Activated T-cell treated with anti-CD3 and anti-CD28 coated beads, Interleukin-2, amount 50 U/mL, for 24 hours (primary cell): ENCODE measurements around the gene IFT122.

Experiments used
- DNase-seq: peaks from one replicate; pipeline ENCODE4 v3.0.0-alpha.2; 2020
- H3K27ac Mint-ChIP-seq: 2 replicates; pipeline ENCODE4 v1.8.0; 2020; ENCODE audit warnings: mild to moderate bottlenecking, mixed read lengths
- H3K27me3 Mint-ChIP-seq: 2 replicates; pipeline ENCODE4 v1.8.0; 2020; ENCODE audit warnings: mixed read lengths
- H3K36me3 Mint-ChIP-seq: 2 replicates; pipeline ENCODE4 v1.8.0; 2020; ENCODE audit warnings: low read depth, mixed read lengths
- H3K4me1 Mint-ChIP-seq: 2 replicates; pipeline ENCODE4 v1.8.0; 2020; ENCODE audit warnings: low read depth, mixed read lengths
- H3K4me3 Mint-ChIP-seq: 2 replicates; pipeline ENCODE4 v1.8.0; 2020; ENCODE audit warnings: mild to moderate bottlenecking, moderate library complexity, mixed read lengths
- H3K9me3 Mint-ChIP-seq: 2 replicates; pipeline ENCODE4 v1.8.0; 2020; ENCODE audit warnings: mixed read lengths

IFT122 gene

DNA sequence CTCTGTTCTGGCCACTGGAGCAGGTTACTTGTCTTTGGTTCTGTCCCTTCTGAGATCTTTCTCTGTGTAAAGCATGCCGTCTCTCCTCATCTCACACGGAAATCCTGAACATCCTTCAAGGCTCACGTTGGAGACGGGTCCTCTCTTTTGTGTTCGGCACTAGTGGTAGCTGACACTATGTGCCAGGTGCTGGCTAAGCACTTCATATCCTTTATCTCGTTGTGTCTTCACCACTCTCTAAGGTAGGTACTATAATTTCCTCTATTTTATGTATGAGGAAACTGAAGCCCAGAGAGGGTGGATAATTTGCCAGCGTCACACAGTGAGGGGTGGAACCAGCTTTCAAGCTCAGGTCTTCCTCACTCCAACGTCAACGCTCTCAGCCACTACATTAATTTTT, 1.2 kb downstream of the IFT122 start:
- Mint-ChIP-seq H3K36me3 (peaks cover 33% of the 10 kb centered on the region), H3K4me1 (peaks cover 57% of the 10 kb centered on the region), H3K27ac (peak overlapping the region; percentile 96), H3K4me3 (peak overlapping the region; percentile 98), H3K9me3 (no peaks in the 10 kb centered on the region), H3K27me3 (no peaks in the 10 kb centered on the region)
- DNase-seq, result no peak

GRCh38 chr3:129441782-129442181, 1.8 kb downstream of the IFT122 start:
- Mint-ChIP-seq H3K9me3 (no peaks in the 10 kb centered on the region), H3K4me1 (peaks cover 51% of the 10 kb centered on the region), H3K27me3 (no peaks in the 10 kb centered on the region), H3K4me3 (peak overlapping the region; percentile 98), H3K36me3 (peaks cover 28% of the 10 kb centered on the region), H3K27ac (peak overlapping the region; percentile 96)
- no peak for DNase-seq

GRCh38 chr3:129442486-129442885, 2.5 kb downstream of the IFT122 start:
- H3K4me3 Mint-ChIP-seq, result no peak overlapping the region
- H3K9me3 Mint-ChIP-seq, result no peaks in the 10 kb centered on the region
- peaks cover 45% of the 10 kb centered on the region for H3K4me1 Mint-ChIP-seq

DNA sequence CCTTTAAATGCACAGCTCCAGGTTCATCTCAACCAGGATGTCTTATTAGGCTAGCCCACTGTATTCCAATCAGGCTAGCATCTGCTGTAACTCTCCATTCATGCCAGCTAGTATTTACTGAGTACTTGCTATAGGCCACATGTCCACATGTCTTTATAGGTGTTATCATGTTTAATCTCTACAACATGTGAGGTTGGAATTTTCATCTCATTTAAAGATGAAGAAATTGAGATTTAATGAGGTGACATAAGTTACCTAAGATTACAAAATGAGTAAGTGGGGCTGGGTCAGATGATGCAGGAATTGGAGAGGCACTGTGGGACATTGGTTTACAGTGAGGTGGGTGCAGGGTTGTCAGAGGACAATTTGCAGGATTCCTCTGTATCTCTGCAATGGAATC, 2.9 kb downstream of the IFT122 start:
- peaks cover 17% of the 10 kb centered on the region for H3K36me3 Mint-ChIP-seq
- no peak for DNase-seq
- H3K4me3 Mint-ChIP-seq, result no peak overlapping the region
- peaks cover 40% of the 10 kb centered on the region for H3K4me1 Mint-ChIP-seq
- H3K27ac Mint-ChIP-seq, result peak overlapping the region; percentile 31
- no peaks in the 10 kb centered on the region for H3K27me3 Mint-ChIP-seq
- H3K9me3 Mint-ChIP-seq, result no peaks in the 10 kb centered on the region

More at GRCh38 chr3:129442486-129442885, 2.5 kb downstream of the IFT122 start:
- no peak for DNase-seq
- H3K27me3 Mint-ChIP-seq, result no peaks in the 10 kb centered on the region
- H3K27ac Mint-ChIP-seq, result peak overlapping the region; percentile 31
- H3K36me3 Mint-ChIP-seq, result peaks cover 22% of the 10 kb centered on the region

DNA sequence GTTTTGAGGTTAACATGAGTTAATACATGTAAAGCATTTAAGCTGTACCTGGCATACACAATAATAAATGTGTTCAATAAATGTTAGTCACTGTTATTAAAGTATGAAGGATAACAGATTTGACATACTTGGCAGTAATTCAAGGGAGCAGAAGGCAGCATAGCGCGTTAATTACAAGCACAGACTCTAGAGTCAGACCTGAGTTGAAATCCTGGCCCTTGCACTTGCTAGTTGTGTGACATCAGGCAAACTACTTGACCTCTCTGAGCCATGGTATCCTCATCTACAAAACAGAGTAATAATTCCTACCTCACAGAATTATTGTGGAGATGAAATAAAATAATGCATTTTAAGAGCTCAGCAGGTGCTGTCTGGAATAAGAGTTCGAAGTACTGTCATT, 5.4 kb downstream of the IFT122 start:
- Mint-ChIP-seq H3K9me3 (no peaks in the 10 kb centered on the region), H3K4me3 (no peak overlapping the region), H3K36me3 (no peaks in the 10 kb centered on the region), H3K27me3 (no peaks in the 10 kb centered on the region), H3K4me1 (peaks cover 31% of the 10 kb centered on the region), H3K27ac (no peak overlapping the region)
- DNase-seq, result no peak

DNA sequence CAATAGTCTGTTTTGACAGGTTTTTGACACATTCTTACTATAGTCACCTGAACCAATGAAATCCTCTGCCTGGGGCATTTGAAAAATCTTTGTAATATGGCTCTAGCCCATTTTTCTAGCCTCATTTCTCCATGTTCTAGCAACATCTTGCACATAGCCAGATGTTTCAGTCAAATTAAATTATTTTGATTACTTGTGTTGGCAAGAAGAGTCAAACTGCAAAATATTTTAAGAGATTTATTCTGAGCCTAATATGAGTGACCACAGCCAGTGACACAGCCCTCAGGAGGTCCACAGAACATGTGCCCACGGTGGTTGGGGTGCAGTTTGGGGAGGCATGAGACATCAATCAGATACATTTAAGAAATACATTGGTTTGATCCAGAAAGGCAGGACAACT, 6.9 kb downstream of the IFT122 start:
- no peak for DNase-seq
- H3K27ac Mint-ChIP-seq, result no peak overlapping the region
- no peaks in the 10 kb centered on the region for H3K27me3 Mint-ChIP-seq
- H3K9me3 Mint-ChIP-seq, result no peaks in the 10 kb centered on the region
- peaks cover 2% of the 10 kb centered on the region for H3K36me3 Mint-ChIP-seq
- H3K4me3 Mint-ChIP-seq, result no peak overlapping the region
- H3K4me1 Mint-ChIP-seq, result peaks cover 18% of the 10 kb centered on the region

DNA sequence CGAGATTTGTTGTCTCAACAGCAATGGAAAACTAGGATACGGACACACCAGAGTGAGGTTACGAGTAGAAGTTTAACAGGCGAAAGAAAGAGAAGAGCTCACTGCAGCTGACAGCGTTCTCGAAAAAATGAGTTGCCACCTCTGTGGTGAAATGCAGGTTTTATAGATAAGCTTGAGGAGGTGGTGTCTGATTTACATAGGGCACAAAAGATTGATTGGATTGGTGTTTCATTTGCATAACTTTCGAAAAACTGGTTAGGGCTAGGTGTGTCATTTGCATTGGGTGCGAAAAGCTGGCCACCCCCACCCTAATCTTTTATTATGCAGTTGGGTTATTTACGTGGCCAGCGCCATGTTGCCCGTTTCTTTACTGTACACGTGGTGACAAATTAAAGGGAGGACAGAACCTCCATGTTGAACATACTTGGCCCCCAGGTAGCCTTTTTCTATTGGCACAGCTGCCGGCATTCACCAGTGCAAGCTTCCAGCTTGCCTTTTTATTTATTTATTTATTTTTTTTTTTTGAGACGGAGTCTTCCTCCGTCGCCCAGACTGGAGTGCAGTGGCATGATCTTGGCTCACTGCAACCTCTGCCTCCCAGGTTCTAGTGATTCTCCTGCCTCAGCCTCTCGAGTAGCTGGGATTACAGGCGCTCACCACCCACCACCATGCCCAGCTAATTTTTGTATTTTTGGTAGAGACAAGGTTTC, 8.3 kb downstream of the IFT122 start:
- H3K27ac Mint-ChIP-seq, result no peak overlapping the region

GRCh38 chr3:129449279-129450115, 9.5 kb downstream of the IFT122 start:
- Mint-ChIP-seq H3K4me3 (no peak overlapping the region), H3K27ac (no peak overlapping the region), H3K9me3 (no peaks in the 10 kb centered on the region), H3K27me3 (no peaks in the 10 kb centered on the region), H3K4me1 (no peaks in the 10 kb centered on the region), H3K36me3 (peaks cover 23% of the 10 kb centered on the region)
- no peak for DNase-seq

More for the DNA sequence above, 8.3 kb downstream of the IFT122 start:
- Mint-ChIP-seq H3K27me3 (no peaks in the 10 kb centered on the region), H3K9me3 (no peaks in the 10 kb centered on the region), H3K4me1 (peaks cover 6% of the 10 kb centered on the region), H3K4me3 (no peak overlapping the region), H3K36me3 (peaks cover 16% of the 10 kb centered on the region)
- DNase-seq, result no peak

- H3K4me1 Mint-ChIP-seq, result no peaks in the 10 kb centered on the region
- no peak for DNase-seq
- peaks cover 34% of the 10 kb centered on the region for H3K36me3 Mint-ChIP-seq
- H3K4me3 Mint-ChIP-seq, result no peak overlapping the region
- no peaks in the 10 kb centered on the region for H3K9me3 Mint-ChIP-seq
- no peaks in the 10 kb centered on the region for H3K27me3 Mint-ChIP-seq
- no peak overlapping the region for H3K27ac Mint-ChIP-seq
Measured at GRCh38 chr3:129453732-129454131, 13.7 kb downstream of the IFT122 start.

DNA sequence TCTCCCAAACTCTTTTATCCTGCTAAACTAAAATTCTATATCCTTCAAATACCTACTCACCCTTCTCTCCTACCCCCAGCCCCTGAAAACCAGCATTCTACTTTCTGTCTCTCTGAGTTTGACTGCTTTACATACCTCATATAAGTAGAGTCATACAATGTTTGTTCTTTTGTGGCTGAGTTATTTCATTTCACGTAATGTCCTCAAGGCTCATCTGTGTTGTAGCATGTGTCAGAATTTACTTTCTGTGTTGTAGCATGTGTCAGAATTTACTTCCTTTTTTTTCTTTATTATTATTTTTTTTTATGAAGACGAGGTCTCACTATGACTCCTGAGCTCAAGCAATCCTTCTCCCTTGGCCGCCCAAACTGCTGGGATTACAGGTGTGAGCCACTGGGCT, 20.1 kb downstream of the IFT122 start:
- no peak overlapping the region for H3K27ac Mint-ChIP-seq
- no peaks in the 10 kb centered on the region for H3K27me3 Mint-ChIP-seq
- no peaks in the 10 kb centered on the region for H3K9me3 Mint-ChIP-seq
- H3K36me3 Mint-ChIP-seq, result peaks cover 17% of the 10 kb centered on the region
- H3K4me1 Mint-ChIP-seq, result no peaks in the 10 kb centered on the region
- no peak overlapping the region for H3K4me3 Mint-ChIP-seq
- no peak for DNase-seq

- H3K4me1 Mint-ChIP-seq, result no peaks in the 10 kb centered on the region
- DNase-seq, result no peak
- no peaks in the 10 kb centered on the region for H3K9me3 Mint-ChIP-seq
- peaks cover 17% of the 10 kb centered on the region for H3K36me3 Mint-ChIP-seq
- no peak overlapping the region for H3K4me3 Mint-ChIP-seq
- no peak overlapping the region for H3K27ac Mint-ChIP-seq
- H3K27me3 Mint-ChIP-seq, result no peaks in the 10 kb centered on the region
Measured at GRCh38 chr3:129460572-129460971, 20.5 kb downstream of the IFT122 start.

- Mint-ChIP-seq H3K27ac (no peak overlapping the region), H3K27me3 (no peaks in the 10 kb centered on the region), H3K4me1 (no peaks in the 10 kb centered on the region), H3K36me3 (peaks cover 15% of the 10 kb centered on the region), H3K4me3 (no peak overlapping the region), H3K9me3 (no peaks in the 10 kb centered on the region)
- DNase-seq, result no peak
Measured at GRCh38 chr3:129461022-129461421, 21.0 kb downstream of the IFT122 start.

- no peak overlapping the region for H3K27ac Mint-ChIP-seq
- H3K27me3 Mint-ChIP-seq, result no peaks in the 10 kb centered on the region
- H3K9me3 Mint-ChIP-seq, result no peaks in the 10 kb centered on the region
- H3K36me3 Mint-ChIP-seq, result peaks cover 15% of the 10 kb centered on the region
- no peaks in the 10 kb centered on the region for H3K4me1 Mint-ChIP-seq
- DNase-seq, result no peak
- no peak overlapping the region for H3K4me3 Mint-ChIP-seq
Measured at GRCh38 chr3:129461461-129462146, 21.6 kb downstream of the IFT122 start.

GRCh38 chr3:129462361-129462968, 22.4 kb downstream of the IFT122 start:
- H3K27me3 Mint-ChIP-seq, result no peaks in the 10 kb centered on the region
- no peaks in the 10 kb centered on the region for H3K4me1 Mint-ChIP-seq
- H3K36me3 Mint-ChIP-seq, result peaks cover 18% of the 10 kb centered on the region
- H3K9me3 Mint-ChIP-seq, result no peaks in the 10 kb centered on the region
- no peak overlapping the region for H3K4me3 Mint-ChIP-seq
- no peak for DNase-seq
- H3K27ac Mint-ChIP-seq, result no peak overlapping the region
